Measurements from ENCODE around the gene GORASP2. TPM values are rescaled to one million over a fixed set of nuclear protein-coding genes. Genes with fewer than 3 reads are reported as not detected.

Gene GORASP2
- total and polyA plus RNA-seq, 2 of the 8 experiments (the other 6 are each of a cell fraction or from before 2014, with no cell fraction given): 86.8 to 214 TPM

DNA sequence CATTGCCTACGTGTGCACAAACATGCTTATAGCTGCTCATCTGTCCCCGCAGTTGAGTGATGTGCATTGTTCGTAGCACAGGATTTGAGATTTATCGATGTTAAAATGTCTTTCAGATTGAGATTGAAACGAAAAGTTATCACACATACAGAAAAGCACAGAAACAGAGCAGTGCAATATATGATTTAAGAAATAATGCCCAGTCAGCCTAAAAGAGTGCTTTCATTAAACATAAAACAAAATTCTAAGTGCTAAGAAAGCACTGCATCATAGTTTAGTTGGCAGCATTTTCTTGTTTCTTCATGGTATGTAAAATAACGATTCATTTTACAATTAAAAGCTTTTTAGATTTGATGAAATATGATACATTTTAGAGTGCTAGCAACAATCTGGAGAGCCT lies 31.9 kb upstream of the GORASP2 start:
- Histone ChIP-seq H4K8ac (ENCODE audit: extremely low read depth, insufficient read depth, low read length) (no peak overlapping the region), H3K4me3 (ENCODE audit: extremely low read depth in 1 of 4, insufficient read depth in 2 of 4, low read depth in 3 of 4, low read length in 4 of 4) (no peak overlapping the region), H3K9me3 (ENCODE audit: insufficient read depth in 2 of 2, low read depth in 1 of 2, low read length in 1 of 2) (no peaks in the 10 kb centered on the region), H2BK15ac (ENCODE audit: low read length) (no peak overlapping the region), H3K18ac (ENCODE audit: extremely low read depth, low read length) (no peak overlapping the region), H4K20me1 (replicated peaks in 1 of 2; ENCODE audit: control insufficient read depth in 1 of 2, insufficient read depth in 2 of 2, low read length in 2 of 2) (no peaks in the 10 kb centered on the region), H2BK5ac (ENCODE audit: low read depth, low read length) (no peak overlapping the region), H2AFZ (ENCODE audit: low read length) (no peak overlapping the region), H2BK120ac (replicated peaks; ENCODE audit: low read depth, low read length) (no peak overlapping the region), H4K5ac (ENCODE audit: insufficient read length, low read depth, low read length) (no peak overlapping the region), H3K9ac (replicated peaks in 1 of 4; ENCODE audit: extremely low read depth in 1 of 4, low read depth in 3 of 4, low read length in 3 of 4) (no peak overlapping the region), H3K23ac (ENCODE audit: insufficient read length) (no peak overlapping the region), H3K36me3 (ENCODE audit: control insufficient read depth in 2 of 4, insufficient read depth in 4 of 4, low read length in 3 of 4) (no peaks in the 10 kb centered on the region), H3K23me2 (ENCODE audit: low read depth, low read length) (no peaks in the 10 kb centered on the region), H3K4me1 (replicated peaks in 1 of 4; ENCODE audit: control insufficient read depth in 3 of 4, insufficient read depth in 4 of 4, low read length in 3 of 4) (no peaks in the 10 kb centered on the region), H3K79me2 (ENCODE audit: control insufficient read depth in 1 of 2, insufficient read depth in 2 of 2, low read length in 2 of 2) (no peaks in the 10 kb centered on the region), H2BK20ac (ENCODE audit: low read length) (no peak overlapping the region), H3K79me1 (ENCODE audit: low read depth, low read length) (no peaks in the 10 kb centered on the region), H3K27me3 (replicated peaks in 1 of 4; ENCODE audit: control insufficient read depth in 3 of 4, extremely low read depth in 1 of 4, insufficient read depth in 3 of 4, low read length in 3 of 4) (no peaks in the 10 kb centered on the region), H3K27ac (ENCODE audit: low read depth, low read length) (no peak overlapping the region), H2AK5ac (ENCODE audit: low read depth, low read length) (no peak overlapping the region), H3K14ac (ENCODE audit: insufficient read length) (peak overlapping the region; percentile 69), H3K56ac (replicated peaks; ENCODE audit: insufficient read length, low read depth, low read length) (no peak overlapping the region), H3K4ac (replicated peaks; ENCODE audit: insufficient read length, low read depth, low read length) (no peak overlapping the region), H3K4me2 (ENCODE audit: insufficient read depth in 1 of 2, low read depth in 2 of 2, low read length in 2 of 2) (no peak overlapping the region), H4K91ac (replicated peaks; ENCODE audit: insufficient read length, low read length) (no peak overlapping the region), H2BK12ac (ENCODE audit: low read depth, low read length) (no peak overlapping the region)
- FAIRE-seq (no peak), DNase-seq (ENCODE audit: low read depth in 1 of 2, low spot score in 2 of 2) (no peak)
- ChIA-PET CTCF (ENCODE audit: partially characterized antibody) (interaction anchor here (0.6 to 2.6 kb wide), 3 partner anchors 15 to 1494 kb away, joined by 3 to 12 read pairs (median 8); no protein-coding TSS in a partner anchor), POLR2A (ENCODE audit: partially characterized antibody) (interaction anchor here (1.0 kb wide), 2 partner anchors 18 to 20 kb away, joined by 3 to 4 read pairs; no protein-coding TSS in a partner anchor)
- WGBS, 2 experiments (ENCODE audit: extremely low coverage in 1 of 2, insufficient coverage in 1 of 2, insufficient read length in 1 of 2, insufficient replicate concordance in 2 of 2, low coverage in 1 of 2, low lambda C conversion rate in 2 of 2, missing lambda C conversion rate in 1 of 2): 90% methylated on average over 6 of the region's 6 CpGs; no CpG with 5 or more reads in 1 of the 2 experiments
- TF ChIP-seq CHD1 (IDR thresholded peaks at IDR 0.05; ENCODE audit: low read depth, low read length): no peak
- no peak for TF ChIP-seq TAF7 (optimal IDR thresholded peaks at IDR 0.05; ENCODE audit: borderline replicate concordance, low read depth, low read length)
- no peak for TF ChIP-seq RBBP5 (IDR thresholded peaks at IDR 0.05; ENCODE audit: borderline replicate concordance, low read depth, low read length)
- no peak for TF ChIP-seq ZNF274 (IDR thresholded peaks at IDR 0.05; ENCODE audit: borderline replicate concordance, extremely low read depth, low read length)
- no peak for TF ChIP-seq RFX5 (IDR thresholded peaks at IDR 0.05; ENCODE audit: borderline replicate concordance, low read depth, low read length)
- TF ChIP-seq, protein P1, sequence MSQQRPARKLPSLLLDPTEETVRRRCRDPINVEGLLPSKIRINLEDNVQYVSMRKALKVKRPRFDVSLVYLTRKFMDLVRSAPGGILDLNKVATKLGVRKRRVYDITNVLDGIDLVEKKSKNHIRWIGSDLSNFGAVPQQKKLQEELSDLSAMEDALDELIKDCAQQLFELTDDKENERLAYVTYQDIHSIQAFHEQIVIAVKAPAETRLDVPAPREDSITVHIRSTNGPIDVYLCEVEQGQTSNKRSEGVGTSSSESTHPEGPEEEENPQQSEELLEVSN (IDR thresholded peaks at IDR 0.05): no peak
- no peak for TF ChIP-seq BRCA1 (IDR thresholded peaks at IDR 0.05; ENCODE audit: low read depth, low read length)
- no peak for TF ChIP-seq HDAC2 (IDR thresholded peaks at IDR 0.05; ENCODE audit: borderline replicate concordance in 1 of 2, low read depth in 2 of 2, low read length in 2 of 2)
- TF ChIP-seq SIRT6 (IDR thresholded peaks at IDR 0.05; ENCODE audit: low read length): no peak
- TF ChIP-seq POU5F1 (IDR thresholded peaks at IDR 0.05; ENCODE audit: low read depth, low read length): no peak
- no peak for TF ChIP-seq PHF8 (conservative IDR thresholded peaks at IDR 0.05; ENCODE audit: low read depth, low read length)
- TF ChIP-seq KDM1A (IDR thresholded peaks at IDR 0.05; ENCODE audit: borderline replicate concordance, low read length): no peak
- TF ChIP-seq, protein P2, sequence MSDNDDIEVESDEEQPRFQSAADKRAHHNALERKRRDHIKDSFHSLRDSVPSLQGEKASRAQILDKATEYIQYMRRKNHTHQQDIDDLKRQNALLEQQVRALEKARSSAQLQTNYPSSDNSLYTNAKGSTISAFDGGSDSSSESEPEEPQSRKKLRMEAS (IDR thresholded peaks at IDR 0.05): no peak
- TF ChIP-seq CHD2 (IDR thresholded peaks at IDR 0.05; ENCODE audit: low read length): no peak

All from H1 (cell line).